HG02973 (cell line): ENCODE data around the gene OPRD1.
"Not testable (repeated sequence)": the region's sequence is repeated elsewhere in the genome, so short reads cannot be mapped to it uniquely, and the experiment has no call there.

Experiments used
- ATAC-seq: cut with Tn5 transposase; IDR thresholded peaks from one replicate; pipeline ENCODE4 v1.9.1; 2021; ENCODE audit warnings: moderate library complexity; ENCODE audit not compliant: unreplicated experiment

OPRD1 gene

GRCh38 chr1:28840928-28841544, 29.1 kb downstream of the OPRD1 start:
- no peak for ATAC-seq

GRCh38 chr1:28845786-28846543, 34.0 kb downstream of the OPRD1 start:
- ATAC-seq: no peak

DNA sequence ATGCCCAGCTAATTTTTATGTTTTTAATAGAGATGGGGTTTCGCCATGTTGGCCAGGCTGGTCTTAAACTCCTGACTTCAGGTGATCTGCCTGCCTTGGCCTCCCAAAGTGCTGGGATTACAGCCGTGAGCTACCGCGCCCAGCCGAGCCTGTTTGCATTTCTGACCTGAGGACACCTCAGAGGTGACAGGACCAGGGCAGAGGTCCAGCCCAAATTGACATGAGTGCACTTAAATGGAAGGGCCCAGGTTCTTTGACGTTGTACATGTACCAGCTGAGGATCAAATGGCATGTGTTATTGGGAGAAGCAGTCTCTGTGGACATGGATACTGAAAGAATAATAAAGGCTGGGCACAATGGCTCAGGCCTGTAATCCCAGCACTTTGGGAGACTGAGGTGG, 35.2 kb downstream of the OPRD1 start:
- ATAC-seq: not testable (repeated sequence)

GRCh38 chr1:28848416-28848815, 36.4 kb downstream of the OPRD1 start:
- ATAC-seq: no peak

GRCh38 chr1:28853093-28853742, 41.2 kb downstream of the OPRD1 start:
- no peak for ATAC-seq

- ATAC-seq: not testable (repeated sequence)
Observed at GRCh38 chr1:28854406-28854805, 42.4 kb downstream of the OPRD1 start.

DNA sequence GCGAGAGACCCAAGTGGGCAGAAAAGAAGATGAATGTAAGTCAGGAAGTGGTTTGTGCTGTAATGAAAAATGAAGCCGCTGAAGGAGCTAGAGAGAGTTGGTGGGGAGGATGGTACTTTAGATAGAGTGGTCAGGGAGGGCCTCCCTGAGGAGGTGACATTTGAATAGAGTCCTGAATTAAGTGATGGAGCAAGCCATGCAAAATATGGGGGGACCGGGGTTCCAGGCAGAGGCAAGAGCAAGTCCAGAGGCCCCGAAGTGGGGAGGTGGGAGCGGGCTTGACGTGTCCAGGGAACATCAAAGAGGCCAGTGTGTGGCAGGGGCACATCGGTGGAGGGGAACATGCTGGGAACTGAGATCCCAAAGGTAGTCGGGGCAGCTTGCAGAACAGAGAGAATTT, 43.1 kb downstream of the OPRD1 start:
- no peak for ATAC-seq

- no peak for ATAC-seq
Observed at GRCh38 chr1:28855469-28855951, 43.5 kb downstream of the OPRD1 start.

DNA sequence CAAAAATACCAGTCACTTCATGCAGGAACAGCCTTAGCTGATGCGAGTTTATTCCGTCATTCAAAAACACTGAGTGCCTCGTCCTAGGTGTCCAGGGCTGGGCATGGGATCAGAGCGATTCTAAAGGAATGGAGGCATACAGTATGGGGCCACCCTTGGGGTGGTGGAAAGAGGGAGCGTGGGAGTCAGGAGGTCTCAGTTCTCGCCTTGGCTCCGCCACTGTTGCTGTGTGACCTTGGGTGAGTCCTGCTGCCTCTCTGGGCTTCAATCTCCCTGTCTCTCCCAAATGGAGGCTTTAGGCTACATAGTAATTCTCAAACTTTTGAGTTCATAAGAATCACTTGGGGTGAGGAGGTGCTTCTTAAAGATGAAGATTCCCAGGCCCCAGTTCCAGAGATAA, 44.0 kb downstream of the OPRD1 start:
- ATAC-seq: no peak

GRCh38 chr1:28860332-28861073, 48.5 kb downstream of the OPRD1 start:
- no peak for ATAC-seq

DNA sequence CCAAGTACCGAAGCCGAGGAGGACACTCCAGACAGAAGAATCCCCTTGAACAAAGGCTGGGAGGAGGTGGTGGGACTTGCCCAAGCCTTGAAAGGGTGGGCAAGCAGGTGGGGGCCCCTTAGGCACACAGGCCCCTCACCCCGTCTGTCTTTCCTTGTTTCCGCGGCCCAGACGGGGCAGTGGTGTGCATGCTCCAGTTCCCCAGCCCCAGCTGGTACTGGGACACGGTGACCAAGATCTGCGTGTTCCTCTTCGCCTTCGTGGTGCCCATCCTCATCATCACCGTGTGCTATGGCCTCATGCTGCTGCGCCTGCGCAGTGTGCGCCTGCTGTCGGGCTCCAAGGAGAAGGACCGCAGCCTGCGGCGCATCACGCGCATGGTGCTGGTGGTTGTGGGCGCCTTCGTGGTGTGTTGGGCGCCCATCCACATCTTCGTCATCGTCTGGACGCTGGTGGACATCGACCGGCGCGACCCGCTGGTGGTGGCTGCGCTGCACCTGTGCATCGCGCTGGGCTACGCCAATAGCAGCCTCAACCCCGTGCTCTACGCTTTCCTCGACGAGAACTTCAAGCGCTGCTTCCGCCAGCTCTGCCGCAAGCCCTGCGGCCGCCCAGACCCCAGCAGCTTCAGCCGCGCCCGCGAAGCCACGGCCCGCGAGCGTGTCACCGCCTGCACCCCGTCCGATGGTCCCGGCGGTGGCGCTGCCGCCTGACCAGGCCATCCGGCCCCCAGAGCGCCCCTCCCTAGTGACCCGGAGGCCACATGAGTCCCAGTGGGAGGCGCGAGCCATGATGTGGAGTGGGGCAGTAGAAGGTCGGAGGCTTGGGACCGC, 50.8 kb downstream of the OPRD1 start:
- ATAC-seq: no peak

GRCh38 chr1:28864695-28865094, 52.7 kb downstream of the OPRD1 start:
- no peak for ATAC-seq

- no peak for ATAC-seq
Observed at GRCh38 chr1:28865997-28866650, 54.2 kb downstream of the OPRD1 start.

GRCh38 chr1:28867850-28868249, 55.9 kb downstream of the OPRD1 start:
- no peak for ATAC-seq

GRCh38 chr1:28869952-28870351, 58.0 kb downstream of the OPRD1 start:
- no peak for ATAC-seq

DNA sequence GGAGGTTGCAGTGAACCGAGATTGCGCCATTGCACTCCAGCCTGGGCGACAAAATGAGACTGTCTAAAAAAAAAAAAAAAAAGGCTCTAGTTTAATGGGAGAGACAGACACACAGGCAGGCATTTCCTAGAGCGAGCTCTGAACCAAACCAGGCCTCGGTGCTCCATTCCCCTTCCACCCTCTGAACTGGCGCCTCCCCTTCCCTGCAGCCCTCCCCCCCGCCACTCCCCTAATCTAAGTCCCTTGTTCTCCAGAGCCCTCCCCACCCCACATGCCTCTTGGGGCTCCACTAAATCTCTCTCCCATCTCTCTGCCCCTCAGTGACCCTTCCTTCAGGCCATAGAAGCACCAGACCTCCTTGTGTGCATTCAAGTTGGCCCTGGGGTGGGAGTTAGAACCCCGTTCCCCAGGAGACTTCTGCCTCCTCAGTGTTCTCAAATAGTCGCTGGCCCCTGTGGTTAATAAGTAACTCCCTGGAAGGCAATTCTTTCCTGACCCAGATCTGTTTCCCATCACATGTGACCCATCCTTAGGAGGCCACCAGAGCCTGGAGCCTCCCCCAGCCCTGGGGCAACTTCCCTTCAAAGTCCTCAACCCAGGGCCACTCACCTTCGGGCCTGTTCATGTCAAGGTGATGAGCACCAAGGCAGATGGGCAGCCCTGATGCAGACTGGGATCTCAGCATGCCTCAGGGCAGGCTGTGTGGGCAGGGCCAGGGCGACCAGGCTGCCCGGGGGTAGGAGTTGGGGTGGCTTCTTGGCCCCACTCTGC, 59.8 kb downstream of the OPRD1 start:
- no peak for ATAC-seq

GRCh38 chr1:28875134-28875533, 63.2 kb downstream of the OPRD1 start:
- not testable (repeated sequence) for ATAC-seq

- no peak for ATAC-seq
Observed at GRCh38 chr1:28877132-28877781, 65.3 kb downstream of the OPRD1 start.

GRCh38 chr1:28878796-28879195, 66.8 kb downstream of the OPRD1 start:
- ATAC-seq: no peak
